Adrenal gland (tissue), 5 donors: Measurements from ENCODE around the gene SOX21.

ENCODE experiments used
- POLR2A ChIP-seq, 2 donors: fragments of 450-650 bp; IDR thresholded peaks; one replicate each; pipeline ENCODE4 v1.6.1; 2017; ENCODE audit warnings: antibody characterized with exemption in 2 of 2, mild to moderate bottlenecking in 2 of 2, moderate library complexity in 1 of 2
- TF ChIP-seq, protein P1 (sequence below), 6 experiments: fragments of 450-650 bp in 4 of 6; fragments of 200-600 bp in 2 of 6; sonication (generic) in 1 of 6; IDR thresholded peaks; 1 replicate in 5 of 6; 2 replicates in 1 of 6; pipeline versions ENCODE4 v1.5.1 to v1.8.0; 2016 to 2021; ENCODE audit warnings: antibody characterized with exemption in 6 of 6, mild to moderate bottlenecking in 2 of 6, moderate library complexity in 1 of 6
- donor health status: DM: no; HTN: no; CAD: no.

DNA sequence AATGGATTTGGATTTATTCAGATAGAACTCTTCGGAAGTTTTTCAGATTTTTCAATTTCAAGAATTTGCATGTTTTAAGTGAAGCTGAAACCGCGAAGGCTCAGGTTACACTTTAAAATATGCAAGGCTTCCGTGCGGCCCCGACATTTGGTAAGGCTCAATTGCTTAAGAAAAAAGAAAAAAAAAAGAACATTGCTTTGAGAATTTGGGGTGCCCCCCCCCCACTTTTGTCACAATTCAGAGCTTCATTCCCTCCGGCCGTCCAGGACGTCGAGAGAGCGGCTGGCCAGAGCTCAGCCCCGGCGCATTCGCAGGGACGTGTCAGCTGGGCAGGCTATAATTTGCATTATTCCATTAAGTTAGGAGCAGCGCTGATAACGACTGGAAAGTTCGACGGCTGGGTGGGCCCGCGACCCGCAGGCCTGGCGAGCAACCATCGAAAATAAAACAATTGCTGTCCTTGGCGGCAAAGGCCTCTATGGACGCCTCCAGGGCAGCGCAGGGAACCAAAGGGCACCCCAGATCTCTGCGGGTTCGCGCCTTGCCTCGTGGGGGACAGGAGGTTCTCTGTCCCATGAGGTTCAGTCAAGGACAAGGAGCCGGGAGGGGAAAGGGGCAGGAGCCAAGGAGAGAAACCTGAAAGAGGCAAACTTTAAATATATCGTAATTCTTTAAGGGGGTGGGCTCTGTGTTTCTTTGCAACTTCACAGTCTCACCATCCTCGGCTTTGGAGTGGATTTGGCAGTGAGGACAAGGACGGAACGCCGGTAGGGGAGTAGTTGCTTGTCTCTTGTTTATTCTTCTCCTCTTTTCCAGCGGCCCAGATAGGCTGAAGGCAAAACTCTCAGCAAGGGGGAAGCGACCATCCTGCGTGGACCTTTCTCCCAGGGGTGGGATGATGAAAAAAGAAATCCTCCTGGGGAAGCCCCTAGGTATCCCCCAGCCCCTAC lies 7.0 kb downstream of the SOX21 start:
- TF ChIP-seq, protein P1, sequence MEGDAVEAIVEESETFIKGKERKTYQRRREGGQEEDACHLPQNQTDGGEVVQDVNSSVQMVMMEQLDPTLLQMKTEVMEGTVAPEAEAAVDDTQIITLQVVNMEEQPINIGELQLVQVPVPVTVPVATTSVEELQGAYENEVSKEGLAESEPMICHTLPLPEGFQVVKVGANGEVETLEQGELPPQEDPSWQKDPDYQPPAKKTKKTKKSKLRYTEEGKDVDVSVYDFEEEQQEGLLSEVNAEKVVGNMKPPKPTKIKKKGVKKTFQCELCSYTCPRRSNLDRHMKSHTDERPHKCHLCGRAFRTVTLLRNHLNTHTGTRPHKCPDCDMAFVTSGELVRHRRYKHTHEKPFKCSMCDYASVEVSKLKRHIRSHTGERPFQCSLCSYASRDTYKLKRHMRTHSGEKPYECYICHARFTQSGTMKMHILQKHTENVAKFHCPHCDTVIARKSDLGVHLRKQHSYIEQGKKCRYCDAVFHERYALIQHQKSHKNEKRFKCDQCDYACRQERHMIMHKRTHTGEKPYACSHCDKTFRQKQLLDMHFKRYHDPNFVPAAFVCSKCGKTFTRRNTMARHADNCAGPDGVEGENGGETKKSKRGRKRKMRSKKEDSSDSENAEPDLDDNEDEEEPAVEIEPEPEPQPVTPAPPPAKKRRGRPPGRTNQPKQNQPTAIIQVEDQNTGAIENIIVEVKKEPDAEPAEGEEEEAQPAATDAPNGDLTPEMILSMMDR (IDR thresholded peaks at IDR 0.05), result no peak
- no peak for TF ChIP-seq POLR2A (IDR thresholded peaks at IDR 0.05)
